Measurements from ENCODE around the gene ZNF350. TPM values are rescaled to one million over a fixed set of nuclear protein-coding genes. Genes with fewer than 3 reads are reported as not detected.
"Not testable (repeated sequence)": the region's sequence is repeated elsewhere in the genome, so short reads cannot be mapped to it uniquely, and the experiment has no call there.

The ZNF350 gene
- total RNA-seq, 1 donor from 2014 or later: 8.6 TPM

DNA sequence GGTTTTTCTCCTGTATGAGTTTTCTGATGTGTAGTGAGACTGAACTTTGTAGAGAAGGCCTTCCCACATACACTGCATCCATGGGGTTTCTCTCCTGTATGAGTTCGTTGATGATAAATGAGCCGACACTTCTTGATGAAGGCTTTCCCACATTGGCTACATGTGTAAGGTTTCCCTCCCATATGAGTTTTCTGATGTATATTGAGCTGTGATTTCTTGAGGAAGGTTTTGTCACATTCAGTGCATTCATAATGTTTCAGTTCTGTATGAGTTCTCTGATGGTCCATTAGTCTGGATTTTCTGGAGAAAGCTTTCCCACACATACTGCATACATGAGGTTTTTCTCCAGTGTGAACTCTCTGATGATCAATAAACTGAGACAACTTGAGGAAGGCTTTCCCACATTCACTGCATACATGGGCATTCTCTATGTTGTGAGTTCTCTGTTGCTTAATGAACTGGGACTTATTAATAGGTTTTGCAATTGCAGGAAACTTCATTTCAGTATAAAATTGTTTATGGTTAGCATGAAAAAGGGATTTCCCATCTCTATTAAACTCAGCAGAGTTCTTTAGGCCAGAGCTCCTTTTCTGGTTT is 7.5 kb upstream of the ZNF350 start:
- Histone ChIP-seq H3K27ac (ENCODE audit: low read depth, low read length) (no peak overlapping the region), H2AFZ (ENCODE audit: low read depth, low read length) (no peak overlapping the region), H3K27me3 (ENCODE audit: insufficient read depth, low read length) (no peaks in the 10 kb centered on the region), H3K9me3 (ENCODE audit: insufficient read depth, low read depth, low read length) (peaks cover 45% of the 10 kb centered on the region), H3K36me3 (ENCODE audit: insufficient read depth, low read length) (peaks cover 24% of the 10 kb centered on the region), H3K4me1 (ENCODE audit: insufficient read depth, low read length) (no peaks in the 10 kb centered on the region), H3K9ac (ENCODE audit: low read length) (no peak overlapping the region), H3K4me3 (ENCODE audit: insufficient read depth, low read depth, low read length) (no peak overlapping the region), H3K4me2 (ENCODE audit: low read length) (no peak overlapping the region), H4K20me1 (ENCODE audit: insufficient read depth, low read length) (no peaks in the 10 kb centered on the region), H3K79me2 (ENCODE audit: insufficient read depth, low read length) (no peaks in the 10 kb centered on the region)
- TF ChIP-seq, protein P1, sequence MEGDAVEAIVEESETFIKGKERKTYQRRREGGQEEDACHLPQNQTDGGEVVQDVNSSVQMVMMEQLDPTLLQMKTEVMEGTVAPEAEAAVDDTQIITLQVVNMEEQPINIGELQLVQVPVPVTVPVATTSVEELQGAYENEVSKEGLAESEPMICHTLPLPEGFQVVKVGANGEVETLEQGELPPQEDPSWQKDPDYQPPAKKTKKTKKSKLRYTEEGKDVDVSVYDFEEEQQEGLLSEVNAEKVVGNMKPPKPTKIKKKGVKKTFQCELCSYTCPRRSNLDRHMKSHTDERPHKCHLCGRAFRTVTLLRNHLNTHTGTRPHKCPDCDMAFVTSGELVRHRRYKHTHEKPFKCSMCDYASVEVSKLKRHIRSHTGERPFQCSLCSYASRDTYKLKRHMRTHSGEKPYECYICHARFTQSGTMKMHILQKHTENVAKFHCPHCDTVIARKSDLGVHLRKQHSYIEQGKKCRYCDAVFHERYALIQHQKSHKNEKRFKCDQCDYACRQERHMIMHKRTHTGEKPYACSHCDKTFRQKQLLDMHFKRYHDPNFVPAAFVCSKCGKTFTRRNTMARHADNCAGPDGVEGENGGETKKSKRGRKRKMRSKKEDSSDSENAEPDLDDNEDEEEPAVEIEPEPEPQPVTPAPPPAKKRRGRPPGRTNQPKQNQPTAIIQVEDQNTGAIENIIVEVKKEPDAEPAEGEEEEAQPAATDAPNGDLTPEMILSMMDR (IDR thresholded peaks at IDR 0.05; ENCODE audit: insufficient read depth, low read depth, low read length): no peak
- TF ChIP-seq EZH2 (IDR thresholded peaks at IDR 0.05; ENCODE audit: insufficient read depth, low read length): no peak
- Mint-ChIP-seq H3K27ac (ENCODE audit: unreplicated experiment) (no peak overlapping the region), H3K4me1 (ENCODE audit: low read depth, unreplicated experiment) (no peaks in the 10 kb centered on the region), H3K9me3 (ENCODE audit: unreplicated experiment) (peaks cover 81% of the 10 kb centered on the region), H3K36me3 (ENCODE audit: low read depth, unreplicated experiment) (peaks cover 77% of the 10 kb centered on the region), H3K27me3 (ENCODE audit: low read depth, unreplicated experiment) (no peaks in the 10 kb centered on the region), H3K4me3 (ENCODE audit: unreplicated experiment) (no peak overlapping the region)
- FAIRE-seq: peak; percentile 54
- DNase-seq (ENCODE audit: low read depth): peak; percentile 1

DNA sequence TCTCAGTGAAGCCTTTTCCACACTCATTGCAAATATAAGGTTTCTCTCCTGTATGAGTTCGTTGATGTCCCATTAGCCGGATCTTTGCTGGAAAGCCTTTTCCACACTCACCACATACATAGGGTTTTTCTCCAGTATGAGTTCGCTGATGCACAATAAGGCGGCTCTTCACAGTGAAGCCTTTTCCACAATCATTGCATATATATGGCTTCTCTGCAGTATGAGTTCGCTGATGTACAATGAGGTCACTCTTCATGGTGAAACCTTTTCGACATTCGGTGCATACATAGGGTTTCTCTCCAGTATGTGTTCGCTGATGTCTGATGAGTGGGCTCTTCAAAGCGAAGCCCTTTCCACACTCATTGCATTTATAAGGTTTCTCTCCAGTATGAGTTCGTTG is 6.8 kb upstream of the ZNF350 start:
- Histone ChIP-seq H3K4me1 (ENCODE audit: insufficient read depth, low read length) (no peaks in the 10 kb centered on the region), H3K36me3 (ENCODE audit: insufficient read depth, low read length) (peaks cover 21% of the 10 kb centered on the region), H2AFZ (ENCODE audit: low read depth, low read length) (no peak overlapping the region), H3K9ac (ENCODE audit: low read length) (no peak overlapping the region), H3K4me2 (ENCODE audit: low read length) (no peak overlapping the region), H3K9me3 (ENCODE audit: insufficient read depth, low read depth, low read length) (peaks cover 48% of the 10 kb centered on the region), H4K20me1 (ENCODE audit: insufficient read depth, low read length) (no peaks in the 10 kb centered on the region), H3K4me3 (ENCODE audit: insufficient read depth, low read depth, low read length) (no peak overlapping the region), H3K79me2 (ENCODE audit: insufficient read depth, low read length) (no peaks in the 10 kb centered on the region), H3K27ac (ENCODE audit: low read depth, low read length) (no peak overlapping the region), H3K27me3 (ENCODE audit: insufficient read depth, low read length) (no peaks in the 10 kb centered on the region)
- Mint-ChIP-seq H3K36me3 (ENCODE audit: low read depth, unreplicated experiment) (peaks cover 76% of the 10 kb centered on the region), H3K4me3 (ENCODE audit: unreplicated experiment) (no peak overlapping the region), H3K9me3 (ENCODE audit: unreplicated experiment) (peaks cover 80% of the 10 kb centered on the region), H3K4me1 (ENCODE audit: low read depth, unreplicated experiment) (no peaks in the 10 kb centered on the region), H3K27ac (ENCODE audit: unreplicated experiment) (no peak overlapping the region), H3K27me3 (ENCODE audit: low read depth, unreplicated experiment) (no peaks in the 10 kb centered on the region)
- TF ChIP-seq, protein P1 (IDR thresholded peaks at IDR 0.05; ENCODE audit: insufficient read depth, low read depth, low read length): no peak
- no peak for TF ChIP-seq EZH2 (IDR thresholded peaks at IDR 0.05; ENCODE audit: insufficient read depth, low read length)
- FAIRE-seq (no peak), DNase-seq (ENCODE audit: low read depth) (no peak)

DNA sequence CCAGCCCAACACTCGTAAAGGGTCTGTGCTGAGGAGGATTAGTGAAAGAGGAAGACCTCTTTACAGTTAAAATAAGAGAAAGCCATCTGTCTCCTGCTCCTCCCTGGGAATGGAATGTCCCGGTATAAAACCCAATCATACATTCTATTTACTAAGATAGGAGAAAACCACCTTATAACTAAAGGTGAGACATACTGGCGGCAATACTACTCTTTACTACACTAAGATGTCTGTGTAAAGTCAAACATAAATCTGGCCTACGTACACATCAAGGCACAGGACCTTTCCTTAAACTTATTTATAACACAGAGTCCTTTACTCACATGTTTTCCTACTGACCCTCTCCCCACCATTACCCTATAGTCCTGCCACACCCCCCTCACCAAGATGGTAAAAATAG is 3.3 kb downstream of the ZNF350 start:
- H3K36me3 Mint-ChIP-seq (ENCODE audit: low read depth, unreplicated experiment): peaks cover 25% of the 10 kb centered on the region
- no peaks in the 10 kb centered on the region for H3K27me3 Mint-ChIP-seq (ENCODE audit: low read depth, unreplicated experiment)
- Histone ChIP-seq H3K9me3 (ENCODE audit: insufficient read depth, low read depth, low read length) (peaks cover 12% of the 10 kb centered on the region), H3K79me2 (ENCODE audit: insufficient read depth, low read length) (peaks cover 75% of the 10 kb centered on the region), H3K27ac (ENCODE audit: low read depth, low read length) (no peak overlapping the region), H4K20me1 (ENCODE audit: insufficient read depth, low read length) (no peaks in the 10 kb centered on the region), H2AFZ (ENCODE audit: low read depth, low read length) (no peak overlapping the region), H3K4me3 (ENCODE audit: insufficient read depth, low read depth, low read length) (no peak overlapping the region), H3K4me1 (ENCODE audit: insufficient read depth, low read length) (no peaks in the 10 kb centered on the region), H3K4me2 (ENCODE audit: low read length) (no peak overlapping the region), H3K27me3 (ENCODE audit: insufficient read depth, low read length) (no peaks in the 10 kb centered on the region), H3K9ac (ENCODE audit: low read length) (no peak overlapping the region), H3K36me3 (ENCODE audit: insufficient read depth, low read length) (no peaks in the 10 kb centered on the region)
- H3K27ac Mint-ChIP-seq (ENCODE audit: unreplicated experiment): no peak overlapping the region
- TF ChIP-seq, protein P1 (IDR thresholded peaks at IDR 0.05; ENCODE audit: insufficient read depth, low read depth, low read length): no peak
- no peak for TF ChIP-seq EZH2 (IDR thresholded peaks at IDR 0.05; ENCODE audit: insufficient read depth, low read length)
- H3K9me3 Mint-ChIP-seq (ENCODE audit: unreplicated experiment): peaks cover 33% of the 10 kb centered on the region
- H3K4me1 Mint-ChIP-seq (ENCODE audit: low read depth, unreplicated experiment): no peaks in the 10 kb centered on the region
- no peak for FAIRE-seq
- no peak overlapping the region for H3K4me3 Mint-ChIP-seq (ENCODE audit: unreplicated experiment)
- DNase-seq (ENCODE audit: low read depth): no peak

DNA sequence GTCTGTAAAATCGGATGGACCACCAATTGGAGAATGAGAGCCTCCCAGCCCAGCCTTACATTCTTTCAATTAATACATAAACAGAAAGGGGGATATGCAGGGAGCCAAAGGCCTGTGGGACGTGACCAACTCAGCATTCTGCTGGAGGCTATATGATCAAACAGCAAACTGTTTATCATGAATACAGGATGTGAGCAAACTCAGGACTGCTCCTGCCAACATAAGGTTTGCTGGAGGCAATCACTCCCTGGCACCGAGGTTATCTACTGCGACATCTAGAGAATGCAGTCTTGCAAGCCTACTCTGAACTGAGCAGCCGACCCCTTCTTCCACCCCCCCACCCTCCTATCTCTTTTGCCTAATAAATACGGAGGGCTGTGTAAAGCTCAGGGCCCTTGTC is 5.7 kb downstream of the ZNF350 start:
- H4K20me1 ChIP-seq (ENCODE audit: insufficient read depth, low read length); H3K4me3 Mint-ChIP-seq (ENCODE audit: unreplicated experiment); H3K27me3 ChIP-seq (ENCODE audit: insufficient read depth, low read length); FAIRE-seq; DNase-seq (ENCODE audit: low read depth); H3K9ac ChIP-seq (ENCODE audit: low read length); H3K27ac ChIP-seq (ENCODE audit: low read depth, low read length); H3K27me3 Mint-ChIP-seq (ENCODE audit: low read depth, unreplicated experiment); H3K36me3 ChIP-seq (ENCODE audit: insufficient read depth, low read length); H3K4me1 ChIP-seq (ENCODE audit: insufficient read depth, low read length); H3K4me3 ChIP-seq (ENCODE audit: insufficient read depth, low read depth, low read length); H3K27ac Mint-ChIP-seq (ENCODE audit: unreplicated experiment); H2AFZ ChIP-seq (ENCODE audit: low read depth, low read length); H3K4me1 Mint-ChIP-seq (ENCODE audit: low read depth, unreplicated experiment); H3K4me2 ChIP-seq (ENCODE audit: low read length): not testable (repeated sequence)
- H3K36me3 Mint-ChIP-seq (ENCODE audit: low read depth, unreplicated experiment): peaks cover 38% of the 10 kb centered on the region
- H3K79me2 ChIP-seq (ENCODE audit: insufficient read depth, low read length): peaks cover 76% of the 10 kb centered on the region
- H3K9me3 ChIP-seq (ENCODE audit: insufficient read depth, low read depth, low read length): peaks cover 11% of the 10 kb centered on the region
- peaks cover 32% of the 10 kb centered on the region for H3K9me3 Mint-ChIP-seq (ENCODE audit: unreplicated experiment)

All from astrocyte (in vitro differentiated cells and primary cell).